GM10248 (cell line): Measurements from ENCODE around the gene NTRK1.

Experiments used
- CTCF ChIA-PET: fragments of 300-600 bp; sonication (Branson Sonifier 250); formaldehyde crosslinking; extraction: SDS; loops from one replicate; lab custom pipeline; 2021; ENCODE audit warnings: antibody characterized with exemption; lab: Yijun Ruan, JAX
- POLR2A ChIA-PET: fragments of 350-650 bp; sonication (Branson Sonifier 250); formaldehyde crosslinking; extraction: SDS; loops from one replicate; lab custom pipeline; 2020; ENCODE audit warnings: antibody characterized with exemption; lab: Yijun Ruan, JAX
- DNase-seq: peaks from one replicate; pipeline ENCODE4 v3.0.0; 2012; ENCODE audit errors: extremely low spot score
- TF ChIP-seq, protein P1 (sequence below): IDR thresholded peaks from 2 replicates; pipeline ENCODE4 v1.5.1; 2012; ENCODE audit warnings: mild to moderate bottlenecking, low read depth; ENCODE audit errors: extremely low read depth, missing control alignments, control extremely low read depth

NTRK1 gene

DNA sequence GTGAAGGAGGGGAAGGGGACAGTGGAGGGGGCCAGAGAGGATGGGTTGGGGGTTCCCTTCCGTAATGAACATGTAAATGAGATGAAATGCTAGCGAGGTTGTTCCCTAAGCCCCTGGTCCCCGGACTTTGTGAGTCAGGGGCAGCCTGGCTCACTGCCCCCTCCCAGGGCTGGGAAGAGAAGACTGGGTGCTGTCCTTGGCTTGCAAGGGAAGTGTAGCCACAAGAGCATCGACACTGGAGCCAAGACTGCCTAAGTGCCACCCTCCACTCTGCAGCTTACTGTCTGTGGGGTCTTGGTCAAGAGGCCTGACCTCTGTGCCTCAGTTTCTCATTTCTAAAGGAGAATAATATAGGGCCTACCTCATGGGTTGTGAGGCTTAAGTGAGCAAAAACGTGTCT, 33.3 kb downstream of the NTRK1 start:
- POLR2A ChIA-PET = no interaction called here
- DNase-seq = no peak
- TF ChIP-seq, protein P1, sequence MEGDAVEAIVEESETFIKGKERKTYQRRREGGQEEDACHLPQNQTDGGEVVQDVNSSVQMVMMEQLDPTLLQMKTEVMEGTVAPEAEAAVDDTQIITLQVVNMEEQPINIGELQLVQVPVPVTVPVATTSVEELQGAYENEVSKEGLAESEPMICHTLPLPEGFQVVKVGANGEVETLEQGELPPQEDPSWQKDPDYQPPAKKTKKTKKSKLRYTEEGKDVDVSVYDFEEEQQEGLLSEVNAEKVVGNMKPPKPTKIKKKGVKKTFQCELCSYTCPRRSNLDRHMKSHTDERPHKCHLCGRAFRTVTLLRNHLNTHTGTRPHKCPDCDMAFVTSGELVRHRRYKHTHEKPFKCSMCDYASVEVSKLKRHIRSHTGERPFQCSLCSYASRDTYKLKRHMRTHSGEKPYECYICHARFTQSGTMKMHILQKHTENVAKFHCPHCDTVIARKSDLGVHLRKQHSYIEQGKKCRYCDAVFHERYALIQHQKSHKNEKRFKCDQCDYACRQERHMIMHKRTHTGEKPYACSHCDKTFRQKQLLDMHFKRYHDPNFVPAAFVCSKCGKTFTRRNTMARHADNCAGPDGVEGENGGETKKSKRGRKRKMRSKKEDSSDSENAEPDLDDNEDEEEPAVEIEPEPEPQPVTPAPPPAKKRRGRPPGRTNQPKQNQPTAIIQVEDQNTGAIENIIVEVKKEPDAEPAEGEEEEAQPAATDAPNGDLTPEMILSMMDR = no peak
- CTCF ChIA-PET = interaction anchor here (1.0 to 8.6 kb wide), 8 partner anchors 8 to 233 kb away, joined by 3 to 108 read pairs (median 4); partner anchors contain the start of genes INSRR and NTRK1

GRCh38 chr1:156894711-156895454, 34.2 kb downstream of the NTRK1 start:
- DNase-seq = no peak
- TF ChIP-seq, protein P1 = no peak
- ChIA-PET CTCF (interaction anchor here (1.0 to 8.6 kb wide), 9 partner anchors 9 to 233 kb away, joined by 3 to 108 read pairs (median 4); partner anchors contain the start of genes INSRR and NTRK1), POLR2A (no interaction called here)

- POLR2A ChIA-PET = no interaction called here
- no peak for DNase-seq
- TF ChIP-seq, protein P1 = no peak
- CTCF ChIA-PET = interaction anchor here (1.3 to 8.6 kb wide), 3 partner anchors 10 to 208 kb away, joined by 3 to 108 read pairs (median 4); no protein-coding TSS in a partner anchor
Observed at GRCh38 chr1:156895455-156895812, 34.8 kb downstream of the NTRK1 start.

- CTCF ChIA-PET = interaction anchor here (1.3 kb wide), 1 partner anchor 85 kb away, joined by 3 read pairs; no protein-coding TSS in a partner anchor
- DNase-seq = no peak
- POLR2A ChIA-PET = no interaction called here
- TF ChIP-seq, protein P1 = no peak
Observed at GRCh38 chr1:156895927-156896326, 35.3 kb downstream of the NTRK1 start.

DNA sequence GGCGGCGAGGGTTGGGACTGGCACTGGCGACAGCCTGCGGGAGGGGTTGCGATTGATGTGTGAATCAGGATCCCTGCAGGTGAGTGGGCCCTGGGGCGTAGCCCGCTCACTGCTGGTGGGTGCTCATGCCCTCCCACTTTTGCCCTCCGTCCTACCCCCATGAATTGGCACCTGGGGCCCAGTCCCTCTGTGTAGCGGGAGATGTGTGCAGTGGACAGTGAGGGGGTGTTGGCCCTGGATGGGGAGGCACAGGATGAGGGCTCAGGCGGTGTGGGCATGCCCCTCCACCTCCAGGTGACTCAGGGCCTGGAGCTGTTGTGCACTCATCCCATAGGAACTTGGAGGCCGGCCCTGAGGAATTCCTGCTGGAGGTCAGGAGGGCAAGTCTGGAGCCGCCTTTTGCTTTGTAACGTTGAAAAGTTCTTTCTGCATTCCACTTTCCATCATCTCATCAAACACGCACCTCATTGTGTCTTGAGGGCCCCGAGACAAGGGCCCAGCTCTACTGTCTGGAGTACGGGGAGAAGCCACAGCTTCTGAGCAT, 35.9 kb downstream of the NTRK1 start:
- POLR2A ChIA-PET = no interaction called here
- CTCF ChIA-PET = no interaction called here
- TF ChIP-seq, protein P1 = no peak
- no peak for DNase-seq

- ChIA-PET CTCF (interaction anchor here (1.4 kb wide), 1 partner anchor 171 kb away, joined by 3 read pairs; no protein-coding TSS in a partner anchor), POLR2A (no interaction called here)
- TF ChIP-seq, protein P1 = no peak
- DNase-seq = no peak
Observed at GRCh38 chr1:156897078-156897825, 36.6 kb downstream of the NTRK1 start.
